Natural killer cell (primary cell): ENCODE results near the gene YIF1A. TPM values are rescaled to one million over a fixed set of nuclear protein-coding genes. Genes with fewer than 3 reads are reported as not detected.
"Not testable (repeated sequence)": the region's sequence is repeated elsewhere in the genome, so short reads cannot be mapped to it uniquely, and the experiment has no call there.

Experiments
- ATAC-seq, 3 donors: fragments of 150-1000 bp in 2 of 3; fragments of 200-7000 bp in 1 of 3; cut with Tn5 transposase; 1 replicate in 1 of 3; 2 replicates in 2 of 3; pipeline ENCODE4 v1.10.0; 2021; ENCODE audit warnings: mild to moderate bottlenecking in 2 of 3, moderate library complexity in 2 of 3
- DNase-seq, 2 donors: peaks; one replicate each; pipeline versions ENCODE4 v3.0.0 to v3.0.0-alpha.2; 2013 to 2021; ENCODE audit warnings: mixed read lengths in 1 of 2
- H3K27ac ChIP-seq: one replicate; pipeline ENCODE4 v1.5.1; 2013; ENCODE audit warnings: mild to moderate bottlenecking, low read length
- H3K27me3 ChIP-seq: one replicate; pipeline ENCODE4 v1.6.1; 2013; ENCODE audit warnings: low read length; ENCODE audit not compliant: control insufficient read depth, insufficient read depth
- H3K36me3 ChIP-seq: one replicate; pipeline ENCODE4 v1.6.1; 2013; ENCODE audit warnings: low read length; ENCODE audit not compliant: control insufficient read depth, insufficient read depth
- H3K4me1 ChIP-seq: one replicate; pipeline ENCODE4 v1.6.1; 2013; ENCODE audit warnings: low read length; ENCODE audit not compliant: control insufficient read depth, insufficient read depth
- H3K4me3 ChIP-seq: one replicate; pipeline ENCODE4 v1.5.1; 2013; ENCODE audit warnings: low read length
- H3K9me3 ChIP-seq: one replicate; pipeline ENCODE4 v1.6.1; 2013; ENCODE audit warnings: low read length; ENCODE audit not compliant: control insufficient read depth, insufficient read depth
- H3K27ac Mint-ChIP-seq, 2 donors: one replicate each; pipeline ENCODE4 v1.8.0; 2022; ENCODE audit warnings: mild to moderate bottlenecking in 2 of 2, mixed read lengths in 2 of 2, moderate library complexity in 1 of 2
- H3K27me3 Mint-ChIP-seq, 2 donors: one replicate each; pipeline ENCODE4 v1.8.0; 2022; ENCODE audit warnings: low read depth in 2 of 2, mixed read lengths in 2 of 2
- H3K36me3 Mint-ChIP-seq: one replicate; pipeline ENCODE4 v1.8.0; 2022; ENCODE audit warnings: mixed read lengths
- H3K4me1 Mint-ChIP-seq, 2 donors: one replicate each; pipeline ENCODE4 v1.8.0; 2022; ENCODE audit warnings: mixed read lengths in 2 of 2
- H3K4me3 Mint-ChIP-seq: one replicate; pipeline ENCODE4 v1.8.0; 2022; ENCODE audit warnings: mild to moderate bottlenecking, moderate library complexity, mixed read lengths
- H3K9me3 Mint-ChIP-seq, 2 donors: one replicate each; pipeline ENCODE4 v1.8.0; 2022; ENCODE audit warnings: mixed read lengths in 2 of 2
- WGBS: methylation state at CpG from one replicate; pipeline ENCODE4 v1.1.7; 2013; ENCODE audit warnings: missing lambda C conversion rate; ENCODE audit not compliant: insufficient coverage; 5-methylcytosine and 5-hydroxymethylcytosine counted together
- intact Hi-C: fragments of 100-400 bp; cut with micrococcal nuclease; formaldehyde crosslinking; loops from one replicate; pipeline ENCODE4 v1.14.2; 2022
- total RNA-seq, 4 donors: library from RNA; stranded (reverse); fragments of 120-200 nt in 1 of 4; gene quantifications; one replicate each; pipeline versions ENCODE4 v1.2.3 to v1.2.4, GENCODE V29; 2013 to 2022
- TF ChIP-seq, protein P1 (sequence below): fragments of 200-600 bp; IDR thresholded peaks from one replicate; pipeline ENCODE4 v1.8.0; 2022; ENCODE audit warnings: antibody characterized with exemption

Gene YIF1A
- total RNA-seq, 3 donors from 2014 or later (not counting 1 experiment from before 2014, with no cell fraction given), result 21.9 to 28.5 (median 23.6) TPM

DNA sequence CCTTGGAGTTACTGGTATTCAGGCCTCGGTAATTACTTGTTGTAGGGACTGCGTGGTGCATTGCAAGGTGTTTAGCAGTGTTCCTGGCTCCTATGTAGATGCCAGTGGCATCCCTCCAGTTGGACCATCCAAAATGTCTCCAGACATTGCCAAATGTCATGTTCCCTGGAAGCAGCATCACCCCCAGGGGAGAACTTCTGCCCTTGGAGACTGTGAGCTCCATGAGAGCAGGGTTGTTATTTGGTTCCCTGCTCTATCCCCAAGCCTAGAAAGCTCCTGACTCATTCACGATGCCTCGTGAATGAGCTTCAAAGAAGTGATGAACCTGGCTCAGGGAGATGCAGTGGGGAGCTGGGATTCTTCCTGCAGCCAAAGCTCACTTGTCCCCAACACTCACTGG lies 32.7 kb upstream of the YIF1A start:
- Histone ChIP-seq H3K4me1 (peaks cover 29% of the 10 kb centered on the region), H3K4me3 (no peak overlapping the region), H3K27ac (no peak overlapping the region), H3K36me3 (no peaks in the 10 kb centered on the region), H3K9me3 (no peaks in the 10 kb centered on the region), H3K27me3 (no peaks in the 10 kb centered on the region)
- TF ChIP-seq, protein P1, sequence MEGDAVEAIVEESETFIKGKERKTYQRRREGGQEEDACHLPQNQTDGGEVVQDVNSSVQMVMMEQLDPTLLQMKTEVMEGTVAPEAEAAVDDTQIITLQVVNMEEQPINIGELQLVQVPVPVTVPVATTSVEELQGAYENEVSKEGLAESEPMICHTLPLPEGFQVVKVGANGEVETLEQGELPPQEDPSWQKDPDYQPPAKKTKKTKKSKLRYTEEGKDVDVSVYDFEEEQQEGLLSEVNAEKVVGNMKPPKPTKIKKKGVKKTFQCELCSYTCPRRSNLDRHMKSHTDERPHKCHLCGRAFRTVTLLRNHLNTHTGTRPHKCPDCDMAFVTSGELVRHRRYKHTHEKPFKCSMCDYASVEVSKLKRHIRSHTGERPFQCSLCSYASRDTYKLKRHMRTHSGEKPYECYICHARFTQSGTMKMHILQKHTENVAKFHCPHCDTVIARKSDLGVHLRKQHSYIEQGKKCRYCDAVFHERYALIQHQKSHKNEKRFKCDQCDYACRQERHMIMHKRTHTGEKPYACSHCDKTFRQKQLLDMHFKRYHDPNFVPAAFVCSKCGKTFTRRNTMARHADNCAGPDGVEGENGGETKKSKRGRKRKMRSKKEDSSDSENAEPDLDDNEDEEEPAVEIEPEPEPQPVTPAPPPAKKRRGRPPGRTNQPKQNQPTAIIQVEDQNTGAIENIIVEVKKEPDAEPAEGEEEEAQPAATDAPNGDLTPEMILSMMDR, result no peak
- no peak for ATAC-seq
- H3K27me3 Mint-ChIP-seq, result peaks cover 9 to 17% of the 10 kb centered on the region in 2 donors
- DNase-seq, result no peak
- 93% methylated on average over 4 of the region's 4 CpGs for WGBS
- H3K27ac Mint-ChIP-seq, result no peak overlapping the region
- H3K4me1 Mint-ChIP-seq, result peaks cover 7 to 42% of the 10 kb centered on the region in 2 donors
- intact Hi-C loops, result no loop called here
- no peak overlapping the region for H3K4me3 Mint-ChIP-seq
- H3K36me3 Mint-ChIP-seq, result no peaks in the 10 kb centered on the region
- H3K9me3 Mint-ChIP-seq, result no peaks in the 10 kb centered on the region

DNA sequence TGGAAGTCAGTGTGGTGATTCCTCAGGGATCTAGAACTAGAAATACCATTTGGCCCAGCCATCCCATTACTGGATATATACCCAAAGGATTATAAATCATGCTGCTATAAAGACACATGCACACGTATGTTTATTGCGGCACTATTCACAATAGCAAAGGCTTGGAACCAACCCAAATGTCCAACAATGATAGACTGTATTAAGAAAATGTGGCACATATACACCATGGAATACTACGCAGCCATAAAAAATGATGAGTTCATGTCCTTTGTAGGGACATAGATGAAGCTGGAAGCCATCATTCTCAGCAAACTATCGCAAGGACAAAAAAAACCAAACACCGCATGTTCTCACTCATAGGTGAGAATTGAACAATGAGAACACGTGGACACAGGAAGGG lies 31.8 kb upstream of the YIF1A start:
- H3K27ac ChIP-seq, H3K36me3 Mint-ChIP-seq, H3K4me3 ChIP-seq, H3K27me3 ChIP-seq, H3K27ac Mint-ChIP-seq, H3K4me3 Mint-ChIP-seq, intact Hi-C loops, ATAC-seq, H3K9me3 Mint-ChIP-seq, H3K36me3 ChIP-seq, H3K9me3 ChIP-seq, DNase-seq: not testable (repeated sequence)
- Mint-ChIP-seq H3K4me1 (peaks cover 7 to 35% of the 10 kb centered on the region in 2 donors), H3K27me3 (peaks cover 14 to 21% of the 10 kb centered on the region in 2 donors)
- H3K4me1 ChIP-seq, result peaks cover 22% of the 10 kb centered on the region
- WGBS, result 93% methylated on average over 3 of the region's 6 CpGs

DNA sequence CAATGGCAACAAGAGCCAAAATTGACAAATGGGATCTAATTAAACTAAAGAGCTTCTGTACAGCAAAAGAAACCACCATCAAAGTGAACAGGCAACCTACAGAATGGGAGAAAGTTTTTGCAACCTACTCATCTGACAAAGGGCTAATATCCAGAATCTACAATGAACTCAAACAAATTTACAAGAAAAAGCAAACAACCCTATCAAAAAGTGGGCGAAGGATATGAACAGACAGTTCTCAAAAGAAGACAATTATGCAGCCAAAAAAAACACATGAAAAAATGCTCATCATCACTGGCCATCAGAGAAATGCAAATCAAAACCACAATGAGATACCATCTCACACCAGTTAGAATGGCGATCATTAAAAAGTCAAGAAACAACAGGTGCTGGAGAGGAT lies 31.3 kb upstream of the YIF1A start:
- intact Hi-C loops, H3K9me3 Mint-ChIP-seq, H3K27ac Mint-ChIP-seq, DNase-seq, H3K36me3 Mint-ChIP-seq, H3K27me3 ChIP-seq, H3K4me3 Mint-ChIP-seq, H3K36me3 ChIP-seq, H3K27ac ChIP-seq, H3K9me3 ChIP-seq, H3K4me3 ChIP-seq, ATAC-seq: not testable (repeated sequence)
- peaks cover 7 to 33% of the 10 kb centered on the region in 2 donors for H3K4me1 Mint-ChIP-seq
- H3K4me1 ChIP-seq, result peaks cover 22% of the 10 kb centered on the region
- WGBS, result 100% methylated on average over 1 of the region's 2 CpGs
- peaks cover 18 to 25% of the 10 kb centered on the region in 2 donors for H3K27me3 Mint-ChIP-seq

DNA sequence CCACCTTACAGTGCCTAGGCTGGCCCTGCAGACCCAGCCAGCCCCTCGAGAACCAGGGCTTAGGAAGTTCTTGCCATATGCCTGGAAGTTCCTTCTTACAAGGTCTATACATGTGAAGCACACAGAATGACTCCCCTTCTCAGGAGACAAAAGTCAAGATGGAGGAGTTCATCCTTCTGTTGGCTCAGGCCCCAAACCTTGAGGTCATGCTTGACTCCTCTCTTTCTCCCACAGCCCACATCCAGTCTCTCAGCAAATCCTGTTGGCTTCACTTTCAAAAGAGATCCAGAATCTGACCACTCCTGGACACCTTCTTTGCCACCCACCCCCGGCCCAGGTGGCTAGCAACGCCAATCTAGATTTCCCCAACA lies 29.6 kb upstream of the YIF1A start:
- no peak overlapping the region for H3K4me3 ChIP-seq
- DNase-seq (no peak), ATAC-seq (no peak)
- intact Hi-C loops, result no loop called here
- peak overlapping the region; percentile 65 for H3K27ac ChIP-seq
- H3K36me3 Mint-ChIP-seq, result no peaks in the 10 kb centered on the region
- peaks cover 7 to 35% of the 10 kb centered on the region in 2 donors for H3K4me1 Mint-ChIP-seq
- H3K27ac Mint-ChIP-seq, result peak overlapping the region in 1 of 2 donors; percentile 36
- WGBS, result 67% methylated on average over 3 of the region's 3 CpGs
- peaks cover 26% of the 10 kb centered on the region for H3K4me1 ChIP-seq
- TF ChIP-seq, protein P1, result no peak
- no peaks in the 10 kb centered on the region for H3K36me3 ChIP-seq
- peaks cover 24 to 28% of the 10 kb centered on the region in 2 donors for H3K27me3 Mint-ChIP-seq
- H3K9me3 ChIP-seq, result no peaks in the 10 kb centered on the region
- H3K4me3 Mint-ChIP-seq, result peak overlapping the region; percentile 28
- no peaks in the 10 kb centered on the region for H3K27me3 ChIP-seq
- H3K9me3 Mint-ChIP-seq, result no peaks in the 10 kb centered on the region
